H9 (cell line): ENCODE data around the gene WHAMM. TPM values are rescaled to one million over a fixed set of nuclear protein-coding genes. Genes with fewer than 3 reads are reported as not detected.
"Not testable (repeated sequence)": the region's sequence is repeated elsewhere in the genome, so short reads cannot be mapped to it uniquely, and the experiment has no call there.

ENCODE experiments used
- DNase-seq: peaks from one replicate; pipeline ENCODE4 v3.0.0-alpha.2; 2017
- H2AFZ ChIP-seq: one replicate; pipeline ENCODE4 v1.6.1; 2013; ENCODE audit warnings: mild to moderate bottlenecking, low read length, control low read depth, moderate library complexity
- H2AK5ac ChIP-seq: 2 replicates; pipeline ENCODE4 v1.6.1; 2013; ENCODE audit warnings: low read length, control low read depth, mixed read lengths; ENCODE audit not compliant: insufficient read length
- H2BK120ac ChIP-seq: one replicate; pipeline ENCODE4 v1.6.1; 2013; ENCODE audit warnings: low read depth, mild to moderate bottlenecking, low read length, control low read depth, inconsistent platforms; ENCODE audit not compliant: poor library complexity, severe bottlenecking
- H2BK12ac ChIP-seq: 2 replicates; pipeline ENCODE4 v1.6.1; 2013; ENCODE audit warnings: low read length, control low read depth, mixed read lengths, low read depth; ENCODE audit not compliant: insufficient read length
- H2BK15ac ChIP-seq: 2 replicates; pipeline ENCODE4 v1.6.1; 2013; ENCODE audit warnings: low read depth, low read length, control low read depth
- H2BK20ac ChIP-seq: one replicate; pipeline ENCODE4 v1.6.1; 2013; ENCODE audit warnings: low read depth, mild to moderate bottlenecking, low read length, control low read depth, inconsistent platforms; ENCODE audit not compliant: poor library complexity, severe bottlenecking
- H2BK5ac ChIP-seq: 2 replicates; pipeline ENCODE4 v1.6.1; 2013; ENCODE audit warnings: low read length, control low read depth, mixed read lengths; ENCODE audit not compliant: insufficient read length
- H3K14ac ChIP-seq: 2 replicates; pipeline ENCODE4 v1.6.1; 2013; ENCODE audit warnings: low read length, control low read depth; ENCODE audit not compliant: insufficient read depth
- H3K18ac ChIP-seq: 2 replicates; pipeline ENCODE4 v1.6.1; 2013; ENCODE audit warnings: low read depth, mild to moderate bottlenecking, mixed read lengths, low read length, control low read depth; ENCODE audit not compliant: insufficient read length
- H3K23ac ChIP-seq: 2 replicates; pipeline ENCODE4 v1.6.1; 2013; ENCODE audit warnings: low read length, control low read depth, mixed read lengths, low read depth; ENCODE audit not compliant: insufficient read length
- H3K23me2 ChIP-seq: 2 replicates; pipeline ENCODE4 v1.6.1; 2013; ENCODE audit warnings: low read depth, mild to moderate bottlenecking, mixed read lengths, low read length, control low read depth; ENCODE audit not compliant: insufficient read length, poor library complexity, severe bottlenecking
- H3K27ac ChIP-seq: 2 replicates; pipeline ENCODE4 v1.5.1; 2013; ENCODE audit warnings: low read length, control low read depth, mixed read lengths, low read depth; ENCODE audit not compliant: insufficient read length
- H3K27me3 ChIP-seq: 2 replicates; pipeline ENCODE4 v1.6.1; 2013; ENCODE audit warnings: low read length, control low read depth, inconsistent platforms; ENCODE audit not compliant: insufficient read depth
- H3K4ac ChIP-seq: 2 replicates; pipeline ENCODE4 v1.6.1; 2013; ENCODE audit warnings: low read depth, mild to moderate bottlenecking, control low read depth, inconsistent platforms, low read length, moderate library complexity
- H3K4me1 ChIP-seq: 2 replicates; pipeline ENCODE4 v1.6.1; 2013; ENCODE audit warnings: low read length, control low read depth, inconsistent platforms; ENCODE audit not compliant: insufficient read depth
- H3K4me2 ChIP-seq: 2 replicates; pipeline ENCODE4 v1.6.1; 2013; ENCODE audit warnings: low read length, control low read depth, mixed read lengths; ENCODE audit not compliant: insufficient read length, insufficient read depth
- H3K56ac ChIP-seq: 2 replicates; pipeline ENCODE4 v1.6.1; 2013; ENCODE audit warnings: low read depth, mild to moderate bottlenecking, mixed read lengths, low read length, control low read depth; ENCODE audit not compliant: insufficient read length
- H3K79me1 ChIP-seq: 2 replicates; pipeline ENCODE4 v1.6.1; 2013; ENCODE audit warnings: low read depth, mild to moderate bottlenecking, moderate library complexity, low read length, control low read depth, inconsistent platforms; ENCODE audit not compliant: insufficient read depth, poor library complexity, severe bottlenecking
- H3K79me2 ChIP-seq: 2 replicates; pipeline ENCODE4 v1.6.1; 2013; ENCODE audit warnings: low read length, control low read depth, inconsistent platforms; ENCODE audit not compliant: insufficient read depth
- H3K9ac ChIP-seq: 2 replicates; pipeline ENCODE4 v1.6.1; 2013; ENCODE audit warnings: low read length, control low read depth, mixed read lengths; ENCODE audit not compliant: insufficient read length; ENCODE audit errors: extremely low read depth
- H3K9me3 ChIP-seq: one replicate; pipeline ENCODE4 v1.6.1; 2013; ENCODE audit warnings: low read depth, low read length, inconsistent platforms; ENCODE audit not compliant: control insufficient read depth
- H3T11ph ChIP-seq: one replicate; pipeline ENCODE4 v1.6.1; 2013; ENCODE audit warnings: mild to moderate bottlenecking, low read length, control low read depth, inconsistent platforms
- H4K20me1 ChIP-seq: one replicate; pipeline ENCODE4 v1.6.1; 2013; ENCODE audit not compliant: control insufficient read depth, insufficient read length, insufficient read depth
- H4K5ac ChIP-seq: 2 replicates; pipeline ENCODE4 v1.6.1; 2013; ENCODE audit warnings: low read depth, mild to moderate bottlenecking, mixed read lengths, low read length, control low read depth; ENCODE audit not compliant: insufficient read length
- H4K8ac ChIP-seq: replicated peaks from 2 replicates; pipeline ENCODE4 v1.6.1; 2013; ENCODE audit warnings: low read length, control low read depth, mixed read lengths, low read depth; ENCODE audit not compliant: insufficient read length
- H4K91ac ChIP-seq: 2 replicates; pipeline ENCODE4 v1.6.1; 2013; ENCODE audit warnings: low read depth, mild to moderate bottlenecking, moderate library complexity, mixed read lengths, low read length, control low read depth; ENCODE audit not compliant: insufficient read length
- H3K27ac Mint-ChIP-seq, 3 experiments: 2 replicates in 2 of 3; 3 replicates in 1 of 3; pipeline ENCODE4 v1.8.0; 2020 to 2021; ENCODE audit warnings: mixed read lengths in 3 of 3, mild to moderate bottlenecking in 1 of 3, moderate library complexity in 1 of 3
- H3K27me3 Mint-ChIP-seq: 2 replicates; pipeline ENCODE4 v1.8.0; 2021; ENCODE audit warnings: low read depth, mild to moderate bottlenecking, moderate library complexity, mixed read lengths
- H3K36me3 Mint-ChIP-seq, 3 experiments: 2 replicates in 2 of 3; 3 replicates in 1 of 3; pipeline ENCODE4 v1.8.0; 2020 to 2021; ENCODE audit warnings: low read depth in 3 of 3, mixed read lengths in 3 of 3; ENCODE audit not compliant: insufficient read depth in 1 of 3
- H3K4me1 Mint-ChIP-seq, 2 experiments: 2 replicates each; pipeline ENCODE4 v1.8.0; 2020; ENCODE audit warnings: mixed read lengths in 2 of 2
- H3K4me3 Mint-ChIP-seq, 2 experiments: 2 replicates in 1 of 2; 3 replicates in 1 of 2; pipeline ENCODE4 v1.8.0; 2020 to 2021; ENCODE audit warnings: mild to moderate bottlenecking in 2 of 2, mixed read lengths in 2 of 2, moderate library complexity in 1 of 2
- H3K9me3 Mint-ChIP-seq, 2 experiments: 2 replicates in 1 of 2; 3 replicates in 1 of 2; pipeline ENCODE4 v1.8.0; 2020; ENCODE audit warnings: mild to moderate bottlenecking in 2 of 2, mixed read lengths in 2 of 2, moderate library complexity in 1 of 2
- WGBS: extraction: QIAGEN DNeasy Blood & Tissue Kit; methylation state at CpG from one replicate; pipeline ENCODE4 v1.1.7; 2013; ENCODE audit warnings: missing lambda C conversion rate, low lambda C conversion rate, mixed read lengths; ENCODE audit not compliant: insufficient read length; ENCODE audit errors: extremely low coverage; 5-methylcytosine and 5-hydroxymethylcytosine counted together
- total RNA-seq: library from RNA; stranded (reverse); gene quantifications from 2 replicates; pipeline ENCODE4 v1.2.1, GENCODE V29; 2021

WHAMM gene
- total RNA-seq, 1 experiment from 2014 or later: 3.0 TPM

GRCh38 chr15:82865981-82866380 lies 56.6 kb downstream of the WHAMM start:
- H4K8ac ChIP-seq, H2BK5ac ChIP-seq, H3K23ac ChIP-seq, H2AK5ac ChIP-seq, H3K9ac ChIP-seq, H4K91ac ChIP-seq, H3K27ac Mint-ChIP-seq, H3K27me3 ChIP-seq, H3K79me2 ChIP-seq, H3K27me3 Mint-ChIP-seq, DNase-seq, H2BK20ac ChIP-seq, H3K9me3 ChIP-seq, H3T11ph ChIP-seq, H3K4me1 ChIP-seq, H3K4me2 ChIP-seq, H2AFZ ChIP-seq, H3K18ac ChIP-seq, H3K56ac ChIP-seq, H3K23me2 ChIP-seq, H2BK15ac ChIP-seq, H4K5ac ChIP-seq, H4K20me1 ChIP-seq, H2BK120ac ChIP-seq, H3K4me3 Mint-ChIP-seq, H3K79me1 ChIP-seq, H3K36me3 Mint-ChIP-seq, H2BK12ac ChIP-seq, H3K27ac ChIP-seq, H3K9me3 Mint-ChIP-seq, H3K4ac ChIP-seq, H3K14ac ChIP-seq: not testable (repeated sequence)
- no CpG with 5 or more reads among the region's 3 CpGs for WGBS
- H3K4me1 Mint-ChIP-seq: peaks cover 9 to 14% of the 10 kb centered on the region in 2 experiments
